ENCODE data around the gene FANCL.
A peak's percentile ranks its signal among the peaks of the same experiment; 100 is the strongest.

FANCL gene

DNA sequence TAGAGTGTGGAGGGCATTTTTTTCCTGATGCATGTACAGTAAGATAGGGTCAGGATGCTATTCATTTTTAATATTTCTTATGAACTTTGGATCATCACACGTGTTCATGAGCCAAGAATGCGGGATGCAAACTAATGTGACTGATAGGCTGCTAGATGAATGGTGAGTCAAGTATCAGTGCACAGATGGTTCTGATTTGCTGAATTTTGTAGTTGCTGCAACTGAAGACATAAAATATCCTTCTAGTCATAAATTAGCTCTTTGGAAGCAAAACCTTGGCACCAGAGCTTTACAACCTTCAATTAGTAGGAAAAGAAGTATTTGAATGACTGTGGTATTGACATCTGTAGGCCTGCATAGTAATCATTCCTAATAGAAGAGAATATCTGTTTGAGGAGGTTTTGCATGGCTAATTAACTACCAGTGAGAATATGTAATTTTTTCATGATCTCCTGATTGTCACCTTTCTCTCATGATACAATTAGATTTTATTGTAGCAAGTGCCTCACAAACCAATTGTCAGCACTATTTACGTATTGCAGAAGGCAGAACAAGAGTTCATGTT is 100.5 kb downstream of the FANCL start:
- TF ChIP-seq, protein P1, sequence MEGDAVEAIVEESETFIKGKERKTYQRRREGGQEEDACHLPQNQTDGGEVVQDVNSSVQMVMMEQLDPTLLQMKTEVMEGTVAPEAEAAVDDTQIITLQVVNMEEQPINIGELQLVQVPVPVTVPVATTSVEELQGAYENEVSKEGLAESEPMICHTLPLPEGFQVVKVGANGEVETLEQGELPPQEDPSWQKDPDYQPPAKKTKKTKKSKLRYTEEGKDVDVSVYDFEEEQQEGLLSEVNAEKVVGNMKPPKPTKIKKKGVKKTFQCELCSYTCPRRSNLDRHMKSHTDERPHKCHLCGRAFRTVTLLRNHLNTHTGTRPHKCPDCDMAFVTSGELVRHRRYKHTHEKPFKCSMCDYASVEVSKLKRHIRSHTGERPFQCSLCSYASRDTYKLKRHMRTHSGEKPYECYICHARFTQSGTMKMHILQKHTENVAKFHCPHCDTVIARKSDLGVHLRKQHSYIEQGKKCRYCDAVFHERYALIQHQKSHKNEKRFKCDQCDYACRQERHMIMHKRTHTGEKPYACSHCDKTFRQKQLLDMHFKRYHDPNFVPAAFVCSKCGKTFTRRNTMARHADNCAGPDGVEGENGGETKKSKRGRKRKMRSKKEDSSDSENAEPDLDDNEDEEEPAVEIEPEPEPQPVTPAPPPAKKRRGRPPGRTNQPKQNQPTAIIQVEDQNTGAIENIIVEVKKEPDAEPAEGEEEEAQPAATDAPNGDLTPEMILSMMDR (IDR thresholded peaks at IDR 0.05; ENCODE audit: control insufficient read depth, insufficient read depth, low read depth, low read length, missing control alignments), result no peak
- peak; percentile 77 for DNase-seq (ENCODE audit: low read depth)
- H3K4me3 ChIP-seq (ENCODE audit: control insufficient read depth, low read depth, low read length), result no peak overlapping the region

DNA sequence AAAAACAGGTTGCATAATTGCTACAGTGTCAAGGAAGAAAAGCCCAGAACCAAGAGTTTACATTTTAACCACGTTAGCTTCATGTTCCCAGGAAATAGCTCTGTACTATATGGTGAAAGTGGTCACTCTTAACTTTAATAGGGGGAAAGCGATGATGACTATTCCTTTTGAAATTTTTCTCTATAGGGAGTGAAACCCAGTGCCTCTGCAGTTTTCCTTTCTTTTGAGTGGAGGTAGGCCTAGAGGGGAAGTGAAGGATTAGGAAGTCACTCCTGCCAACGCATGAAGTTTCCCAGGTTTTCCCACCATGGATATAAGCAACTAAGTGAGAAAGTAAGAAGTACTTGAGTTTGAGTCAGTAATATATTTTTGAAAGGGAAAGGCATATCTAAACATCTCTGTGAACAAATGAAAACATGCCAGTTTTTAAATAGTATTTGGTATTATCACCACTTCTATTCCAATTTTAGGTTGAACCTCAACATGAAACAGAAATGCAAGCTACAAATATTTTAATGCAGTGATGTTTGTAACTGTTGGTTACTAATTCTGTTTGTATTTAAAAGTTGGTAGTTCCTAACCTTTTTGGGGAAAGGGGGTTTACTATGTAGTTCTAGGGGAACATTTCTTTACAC is 102.6 kb downstream of the FANCL start:
- no peak for DNase-seq (ENCODE audit: low read depth)
- TF ChIP-seq, protein P1 (IDR thresholded peaks at IDR 0.05; ENCODE audit: control insufficient read depth, insufficient read depth, low read depth, low read length, missing control alignments), result no peak
- no peak overlapping the region for H3K4me3 ChIP-seq (ENCODE audit: control insufficient read depth, low read depth, low read length)

DNA sequence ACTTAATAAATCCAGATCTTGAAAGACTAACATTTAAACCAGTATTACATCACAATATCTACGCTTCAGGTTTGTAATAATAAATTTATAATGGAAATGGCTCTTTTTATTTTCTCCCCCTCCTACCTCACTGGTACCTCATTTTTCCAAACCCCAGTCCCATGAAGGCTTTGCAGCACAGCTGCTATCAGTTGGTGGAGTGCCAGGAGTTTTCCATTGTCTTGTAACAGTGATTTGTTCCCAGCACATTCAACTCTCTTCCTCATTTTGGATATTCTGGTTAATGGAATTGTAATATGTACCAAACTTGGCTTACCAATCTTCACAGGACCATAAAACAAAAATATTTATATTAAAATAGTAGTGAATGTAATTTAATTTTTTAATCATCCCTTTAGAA is 103.3 kb downstream of the FANCL start:
- no peak for DNase-seq (ENCODE audit: low read depth)

DNA sequence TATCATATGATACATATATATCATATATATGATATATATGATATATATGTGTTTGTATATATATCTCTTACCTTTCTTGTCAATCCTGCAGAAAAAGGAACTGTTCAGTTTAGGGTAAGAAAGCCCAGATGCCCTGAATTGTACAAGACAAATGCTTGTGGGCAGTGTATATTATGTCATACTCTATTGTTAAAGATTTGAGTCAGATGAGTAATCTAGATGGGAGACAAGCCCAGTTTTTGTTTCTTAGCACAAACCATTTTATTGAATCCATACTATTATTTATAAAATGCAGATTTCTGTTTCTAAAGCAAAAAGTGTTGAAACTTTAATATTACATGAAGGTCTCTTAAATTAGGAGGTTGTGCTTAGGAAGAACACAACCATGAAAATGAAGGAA is 103.9 kb downstream of the FANCL start:
- TF ChIP-seq, protein P1 (IDR thresholded peaks at IDR 0.05; ENCODE audit: control insufficient read depth, insufficient read depth, low read depth, low read length, missing control alignments), result no peak
- no peak for DNase-seq (ENCODE audit: low read depth)
- no peak overlapping the region for H3K4me3 ChIP-seq (ENCODE audit: control insufficient read depth, low read depth, low read length)

More for the DNA sequence above, 103.3 kb downstream of the FANCL start:
- TF ChIP-seq, protein P1 (IDR thresholded peaks at IDR 0.05; ENCODE audit: control insufficient read depth, insufficient read depth, low read depth, low read length, missing control alignments), result no peak
- no peak overlapping the region for H3K4me3 ChIP-seq (ENCODE audit: control insufficient read depth, low read depth, low read length)

DNA sequence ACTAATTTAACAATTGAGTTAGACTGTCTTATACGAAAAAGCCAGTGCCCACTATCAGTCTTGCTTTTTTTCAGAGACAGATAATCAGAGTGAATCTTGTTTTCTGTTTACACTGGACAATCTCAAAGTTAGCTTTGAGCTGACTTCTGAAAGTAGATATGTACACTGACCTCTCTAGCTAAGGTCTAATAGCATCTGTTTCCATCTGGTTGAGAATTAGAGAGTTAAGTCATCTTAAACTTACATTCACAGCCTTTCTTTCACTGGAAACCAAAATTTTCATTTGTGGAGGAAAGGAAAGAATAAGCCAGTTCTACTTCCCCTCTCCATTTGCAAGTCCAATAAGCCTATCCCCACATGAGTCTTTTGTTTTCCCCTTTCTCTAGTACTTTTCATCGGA is 105.3 kb downstream of the FANCL start:
- TF ChIP-seq, protein P1 (IDR thresholded peaks at IDR 0.05; ENCODE audit: control insufficient read depth, insufficient read depth, low read depth, low read length, missing control alignments), result no peak

DNA sequence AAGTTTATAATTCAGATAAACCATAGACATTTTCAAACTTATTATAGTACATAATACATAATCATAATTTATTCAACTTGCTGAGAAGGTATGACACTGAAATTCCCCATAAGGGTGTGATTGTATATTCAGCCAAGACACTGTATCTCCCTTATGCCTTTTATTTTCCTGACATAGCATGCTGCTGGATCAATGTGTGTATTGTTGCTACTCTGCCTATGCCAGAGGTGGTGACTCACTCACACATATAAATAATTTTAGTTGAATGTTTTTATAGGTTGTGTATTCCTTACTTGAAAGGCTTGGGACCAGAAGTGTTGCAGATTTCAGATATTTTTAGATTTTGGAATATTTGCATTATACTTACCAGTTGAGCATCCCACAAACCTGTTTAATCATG is 107.7 kb downstream of the FANCL start:
- TF ChIP-seq, protein P1 (IDR thresholded peaks at IDR 0.05; ENCODE audit: control insufficient read depth, insufficient read depth, low read depth, low read length, missing control alignments), result no peak
- DNase-seq (ENCODE audit: low read depth), result no peak
- H3K4me3 ChIP-seq (ENCODE audit: control insufficient read depth, low read depth, low read length), result no peak overlapping the region

More for the DNA sequence above, 105.3 kb downstream of the FANCL start:
- H3K4me3 ChIP-seq (ENCODE audit: control insufficient read depth, low read depth, low read length), result no peak overlapping the region
- no peak for DNase-seq (ENCODE audit: low read depth)
